T-helper 1 cell (primary cell): ENCODE measurements around the gene DDX25.
"Not testable (repeated sequence)": the region's sequence is repeated elsewhere in the genome, so short reads cannot be mapped to it uniquely, and the experiment has no call there.

Experiments used
- DNase-seq, 5 donors: peaks; one replicate each; pipeline ENCODE4 v3.0.0-alpha.2; 2012 to 2020

Gene DDX25

DNA sequence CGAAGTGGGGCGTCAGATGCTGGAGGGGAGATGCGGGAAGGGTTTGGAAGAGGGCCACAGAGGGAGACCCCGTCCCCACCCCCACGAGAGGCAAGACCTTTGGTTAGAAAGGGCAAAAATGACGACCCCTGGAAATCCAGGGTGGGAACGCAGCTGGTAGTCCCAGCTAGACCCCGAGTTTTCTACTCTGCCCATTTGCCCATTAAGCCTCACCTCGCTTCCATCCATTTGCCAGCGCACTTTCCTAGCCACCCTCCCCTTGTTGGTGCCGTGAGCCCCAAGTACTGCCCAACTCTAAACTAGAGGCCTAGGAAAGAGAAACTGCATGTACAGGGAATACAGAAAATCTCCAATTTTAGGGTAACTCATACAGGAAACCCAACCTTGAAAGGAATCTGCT is 370 bp downstream of the DDX25 start:
- no peak for DNase-seq

DNA sequence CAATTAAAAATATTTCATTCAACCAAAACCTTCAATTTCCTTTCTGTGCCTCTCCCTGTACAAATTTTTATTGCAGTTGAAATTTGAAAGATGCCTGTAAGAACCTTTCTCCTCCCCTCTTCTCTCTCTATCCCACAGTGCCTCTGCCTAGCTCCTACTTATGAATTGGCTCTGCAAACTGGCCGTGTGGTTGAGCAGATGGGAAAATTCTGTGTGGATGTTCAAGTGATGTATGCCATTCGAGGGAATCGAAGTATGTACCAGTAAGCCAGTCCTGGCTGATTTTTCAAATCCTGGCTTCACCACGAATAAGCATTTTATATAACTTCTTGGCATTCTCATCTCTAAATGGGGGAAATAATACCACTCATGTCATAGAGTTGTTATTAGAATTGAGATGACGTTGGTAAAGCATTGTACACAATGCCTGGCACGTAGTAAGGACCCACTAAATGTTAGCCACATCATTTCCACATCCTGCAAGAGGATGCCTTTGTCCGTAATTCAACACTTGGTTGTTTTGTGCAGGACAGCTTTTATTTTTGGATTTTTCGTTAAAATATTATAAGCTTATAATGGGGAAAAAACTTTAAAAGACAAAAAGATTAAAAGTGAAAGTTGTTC is 6.0 kb downstream of the DDX25 start:
- DNase-seq: no peak

DNA sequence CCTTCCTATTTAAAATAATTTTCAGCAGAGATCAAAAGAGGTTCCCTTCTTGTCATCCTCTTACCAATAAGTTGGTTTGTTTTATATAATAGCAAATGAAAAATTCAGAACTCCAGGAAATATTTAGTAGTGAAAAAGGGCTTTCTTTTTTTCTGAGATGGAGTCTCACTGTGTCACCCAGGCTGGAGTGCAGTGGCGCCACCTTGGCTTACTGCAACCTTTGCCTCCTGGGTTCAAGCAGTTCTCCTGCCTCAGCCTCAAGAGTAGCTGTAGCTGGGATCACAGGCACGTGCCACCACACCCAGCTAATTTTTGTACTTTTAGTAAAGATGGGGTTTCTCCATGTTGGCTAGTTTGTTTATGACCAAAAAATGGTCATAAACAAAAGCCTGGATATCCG is 10.3 kb downstream of the DDX25 start:
- DNase-seq: not testable (repeated sequence)

DNA sequence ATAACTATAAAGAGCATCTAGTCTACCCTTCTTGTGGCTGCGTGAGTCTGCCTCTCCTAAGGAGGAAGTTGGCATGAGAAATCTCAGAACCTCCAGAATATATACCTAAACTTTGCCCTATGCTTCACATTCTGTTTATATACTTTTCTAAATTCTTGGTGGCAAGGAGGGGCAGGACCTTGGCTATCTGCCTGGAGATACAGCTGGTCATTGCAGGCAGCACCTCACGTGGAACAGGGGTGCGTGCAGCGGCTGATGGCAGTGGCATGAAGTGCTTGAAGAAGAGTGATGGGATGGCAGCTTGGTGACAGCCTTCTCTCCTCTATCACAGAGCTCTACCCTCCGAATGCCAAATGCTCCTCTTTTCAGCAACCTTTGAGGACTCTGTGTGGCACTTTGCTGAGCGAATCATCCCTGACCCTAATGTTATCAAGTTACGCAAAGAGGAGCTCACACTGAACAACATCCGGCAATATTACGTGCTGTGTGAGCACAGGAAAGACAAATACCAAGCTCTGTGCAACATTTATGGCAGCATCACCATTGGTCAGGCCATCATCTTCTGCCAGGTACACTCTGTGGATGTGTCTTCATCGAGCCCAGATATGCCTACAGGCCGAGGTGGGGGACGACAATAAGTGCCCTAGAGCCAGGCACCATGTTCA is 12.5 kb downstream of the DDX25 start:
- DNase-seq: no peak

DNA sequence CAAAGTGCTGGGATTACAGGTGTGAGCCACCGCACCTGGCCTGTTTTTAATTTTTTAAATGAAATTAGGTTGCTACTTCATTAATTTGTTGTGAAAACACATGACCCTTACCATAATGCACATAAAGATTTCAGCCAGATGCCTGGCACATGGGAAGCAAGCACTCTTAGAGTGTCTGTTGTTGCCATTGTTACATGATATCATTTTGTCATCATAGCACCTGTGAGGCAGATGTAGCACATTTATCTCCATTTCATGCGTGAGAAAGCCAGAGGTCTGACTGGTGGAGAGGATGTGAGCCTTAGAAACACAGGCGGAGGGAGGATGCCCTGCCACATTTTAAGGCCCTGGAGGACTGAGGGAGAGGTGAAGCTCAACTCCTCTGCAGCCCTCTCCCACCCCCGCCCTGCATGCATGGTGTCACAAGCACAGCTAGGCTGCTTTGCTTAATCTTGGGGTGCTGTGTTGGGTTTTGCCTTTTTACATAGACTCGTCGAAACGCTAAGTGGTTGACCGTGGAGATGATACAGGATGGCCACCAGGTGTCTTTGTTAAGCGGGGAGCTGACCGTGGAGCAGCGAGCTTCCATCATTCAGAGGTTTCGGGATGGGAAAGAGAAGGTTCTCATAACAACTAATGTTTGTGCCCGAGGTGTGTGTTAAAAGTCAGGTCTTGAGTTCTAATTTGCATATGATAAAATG is 14.0 kb downstream of the DDX25 start:
- no peak for DNase-seq

DNA sequence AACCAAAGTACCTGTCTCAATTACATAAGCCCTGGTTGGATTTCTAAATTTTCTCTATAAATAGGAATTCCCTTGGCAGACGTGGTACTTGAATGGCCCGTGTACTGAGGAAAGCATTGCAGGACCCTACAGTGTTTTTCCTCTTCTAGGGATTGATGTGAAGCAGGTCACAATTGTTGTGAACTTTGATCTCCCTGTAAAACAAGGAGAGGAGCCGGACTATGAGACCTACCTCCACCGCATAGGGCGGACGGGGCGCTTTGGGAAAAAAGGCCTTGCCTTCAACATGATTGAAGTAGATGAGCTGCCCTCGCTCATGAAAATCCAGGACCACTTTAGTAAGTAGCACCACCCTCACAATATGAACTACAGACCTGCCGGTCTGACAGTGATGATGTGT is 16.7 kb downstream of the DDX25 start:
- no peak for DNase-seq

DNA sequence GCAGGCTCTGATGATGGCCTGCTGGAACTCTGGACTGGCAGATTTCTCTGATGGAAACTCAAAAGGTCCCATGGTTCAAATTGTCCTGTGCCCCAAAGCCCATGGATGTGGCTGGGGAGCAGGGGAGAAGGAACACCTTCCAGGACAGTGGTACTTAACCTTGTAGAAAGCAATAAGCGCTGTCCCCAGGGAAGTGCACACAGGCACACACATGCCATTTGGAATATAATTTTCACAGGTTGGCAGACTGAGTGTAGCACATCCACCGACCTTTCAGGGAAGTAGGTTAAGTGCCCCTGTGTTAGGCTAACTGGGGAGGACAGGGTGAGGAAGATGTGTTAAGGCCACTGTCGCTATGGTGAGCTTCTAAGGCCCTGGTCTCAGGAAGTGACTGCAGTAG is 17.8 kb downstream of the DDX25 start:
- DNase-seq: no peak

DNA sequence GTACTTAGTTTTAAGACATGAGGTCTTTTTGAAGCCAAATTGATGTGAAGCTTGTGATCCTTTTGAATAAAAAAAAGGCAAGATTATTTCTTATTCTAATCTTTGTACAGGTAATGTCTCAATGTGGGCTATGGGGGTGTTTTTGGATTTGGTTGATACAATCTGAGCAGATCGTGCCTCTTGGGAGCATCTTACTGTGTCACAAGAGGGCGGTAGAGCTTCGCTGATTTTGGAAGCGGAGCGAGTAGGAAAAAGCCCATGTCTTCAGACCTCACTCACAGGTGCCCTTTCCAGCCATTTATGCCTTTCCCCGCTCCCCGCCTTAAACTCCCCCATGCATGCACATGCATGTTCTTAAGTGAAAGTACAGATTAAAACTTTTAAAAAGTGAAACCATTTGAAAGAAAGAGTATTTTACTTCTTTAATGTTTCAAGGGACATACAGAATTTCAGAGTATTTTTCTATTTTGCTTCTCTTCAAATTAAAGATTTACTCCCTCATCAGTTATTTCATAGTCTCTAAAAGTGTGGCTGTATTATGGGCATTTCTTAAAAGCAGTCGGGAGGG is 18.8 kb downstream of the DDX25 start:
- peak in 3 of 5 donors; percentile 17 to 58 (median 40) for DNase-seq

DNA sequence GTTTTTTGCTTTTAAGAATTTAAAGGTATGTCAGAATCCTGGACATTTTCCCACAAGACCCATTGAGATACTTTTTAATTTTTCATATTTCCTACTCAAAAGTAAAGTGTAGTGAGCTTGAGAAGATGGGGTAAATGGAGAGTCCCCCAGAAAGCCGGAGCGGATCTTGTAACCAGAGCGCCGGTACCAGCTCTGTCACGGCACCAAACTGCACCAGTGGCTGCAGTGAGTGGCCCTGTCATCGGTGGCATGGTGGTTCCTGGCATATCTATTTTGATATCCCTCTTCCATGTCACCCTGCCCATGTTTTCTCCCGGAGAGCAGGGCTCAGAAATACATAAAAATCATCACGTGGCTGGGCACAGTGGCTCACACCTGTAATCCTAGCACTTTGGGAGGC is 19.3 kb downstream of the DDX25 start:
- DNase-seq: no peak

DNA sequence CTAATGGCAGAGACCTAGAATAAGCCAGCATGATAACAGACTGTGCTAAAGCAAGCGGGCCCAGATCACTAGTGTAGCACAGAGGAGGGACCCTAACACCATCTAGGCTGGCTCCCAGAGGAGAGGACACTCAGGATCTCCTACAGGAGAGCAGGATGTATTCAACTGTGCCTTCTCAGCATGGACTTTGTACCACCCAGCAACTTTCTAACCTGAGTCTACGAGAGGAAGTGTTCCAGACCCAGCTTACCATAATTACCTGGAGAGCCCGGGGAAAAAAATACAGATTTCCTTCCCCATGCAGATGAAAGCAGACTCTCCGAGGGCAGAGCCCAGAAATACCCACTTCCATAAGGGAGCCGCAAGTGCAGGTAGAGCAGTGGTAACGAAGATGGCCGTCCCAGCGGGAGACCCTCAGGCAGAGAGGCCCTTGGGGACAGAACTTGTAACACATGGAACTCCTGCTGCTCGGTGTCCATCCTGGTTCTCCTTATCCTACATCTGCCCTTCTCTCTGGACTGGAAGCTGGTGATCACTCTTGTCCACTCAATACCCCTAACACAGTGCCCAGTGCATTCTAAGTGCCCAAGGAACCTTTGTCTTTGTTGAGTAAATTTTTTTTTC is 20.2 kb downstream of the DDX25 start:
- DNase-seq: no peak

DNA sequence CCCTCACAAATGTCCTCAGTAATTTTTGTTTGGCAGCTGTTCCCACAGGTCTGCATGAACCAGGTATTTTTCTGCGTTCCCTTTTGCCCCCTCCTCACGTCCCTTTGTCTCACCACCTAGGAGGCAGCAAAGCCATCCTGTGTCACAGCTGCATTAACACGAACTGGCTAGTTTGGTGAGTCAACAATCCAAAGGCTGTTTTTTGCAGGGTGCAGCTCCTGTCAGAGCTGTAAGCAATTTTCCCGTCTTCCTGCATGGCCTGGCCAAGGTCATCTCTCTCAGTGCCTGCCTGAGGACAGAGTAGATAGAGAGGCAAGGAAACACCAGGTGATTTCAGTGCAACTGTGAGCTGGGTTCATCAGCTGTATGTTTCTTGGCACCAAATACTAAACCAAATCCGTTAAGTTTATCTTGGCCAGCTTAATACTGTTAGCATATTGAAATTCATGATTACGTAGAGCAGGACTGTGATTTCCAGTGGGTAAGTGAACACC is 21.0 kb downstream of the DDX25 start:
- no peak for DNase-seq

DNA sequence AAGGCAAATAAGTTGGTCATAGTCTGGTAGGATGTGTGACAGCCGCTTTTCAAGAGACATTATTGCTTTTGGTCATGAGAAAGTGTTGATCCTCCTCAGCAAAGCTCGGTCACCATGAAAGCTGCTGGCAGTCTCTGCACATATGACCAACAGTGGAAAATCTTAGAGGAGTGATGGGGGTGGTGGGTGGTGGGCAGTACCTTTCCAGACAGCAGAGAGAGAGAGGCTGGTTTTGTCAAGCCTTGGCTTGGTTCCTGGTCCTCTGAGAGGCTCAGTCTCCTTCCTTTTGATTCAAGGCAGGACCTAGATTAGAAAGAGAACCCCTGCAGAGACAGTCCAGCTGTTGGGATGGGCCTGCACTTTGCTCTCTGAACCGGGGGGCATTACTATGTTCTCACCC is 21.5 kb downstream of the DDX25 start:
- no peak for DNase-seq

DNA sequence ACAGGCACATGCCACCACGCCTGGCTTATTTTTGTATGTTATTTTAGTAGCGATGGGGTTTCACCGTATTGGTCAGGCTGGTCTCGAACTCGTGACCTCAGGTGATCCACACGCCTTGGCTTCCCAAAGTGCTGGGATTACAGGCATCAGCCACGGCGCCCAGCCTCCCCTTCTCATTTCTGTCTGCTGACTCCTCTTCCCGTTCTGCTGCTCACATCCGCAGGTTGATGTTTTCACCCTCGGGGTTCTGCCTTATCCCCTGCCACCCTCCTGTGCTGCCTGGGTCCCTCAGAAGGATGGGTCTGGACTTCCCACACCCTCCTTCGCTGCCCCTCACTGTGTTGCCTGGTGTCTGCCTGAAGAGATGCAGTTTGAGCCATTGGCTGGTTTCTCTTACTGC is 22.4 kb downstream of the DDX25 start:
- DNase-seq: no peak

DNA sequence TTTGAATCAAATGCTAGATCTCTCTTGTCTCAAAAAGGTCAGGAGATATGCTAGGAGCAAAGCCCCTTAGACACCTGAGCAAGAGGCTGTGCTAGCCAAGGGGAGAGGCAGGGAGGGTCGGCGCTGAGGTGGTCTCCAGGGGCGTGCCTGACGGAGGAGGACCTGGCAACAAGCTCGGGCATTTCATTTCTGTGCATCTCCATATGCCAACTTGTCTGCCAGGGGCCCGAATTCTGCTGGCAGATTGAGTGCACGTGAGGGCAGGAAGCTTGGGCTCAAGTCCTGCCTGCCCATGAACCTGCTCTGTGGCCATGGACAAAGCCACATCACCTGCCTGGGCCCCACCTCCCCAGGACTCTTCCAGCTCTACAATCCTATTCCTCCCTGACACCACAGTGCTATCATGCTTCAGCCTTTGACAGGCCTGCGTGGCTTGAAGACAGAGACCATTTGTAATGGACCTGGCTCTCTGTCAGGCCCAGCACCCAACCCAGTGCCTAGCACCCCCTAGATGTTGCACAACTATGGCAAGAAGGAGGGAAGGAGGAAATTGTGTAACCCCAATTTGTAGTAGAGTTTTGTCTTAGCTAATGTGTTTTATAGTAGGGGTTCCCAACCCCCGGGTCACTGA is 25.3 kb downstream of the DDX25 start:
- DNase-seq: no peak

DNA sequence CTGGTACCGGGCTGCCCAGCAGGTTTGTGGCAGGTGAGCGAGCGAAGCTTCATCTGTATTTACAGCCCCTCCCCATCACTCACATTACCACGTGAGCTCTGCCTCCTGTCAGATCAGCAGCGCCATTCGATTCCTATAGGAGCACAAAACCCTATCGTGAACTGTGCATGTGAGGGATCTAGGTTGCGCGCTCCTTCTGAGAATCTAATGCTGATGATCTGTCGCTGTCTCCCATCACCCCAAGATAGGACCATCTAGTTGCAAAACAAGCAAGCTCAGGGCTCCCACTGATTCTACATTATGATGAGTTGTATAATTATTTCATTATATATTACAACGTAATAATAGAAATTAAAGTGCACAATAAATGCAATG is 25.8 kb downstream of the DDX25 start:
- DNase-seq: no peak

DNA sequence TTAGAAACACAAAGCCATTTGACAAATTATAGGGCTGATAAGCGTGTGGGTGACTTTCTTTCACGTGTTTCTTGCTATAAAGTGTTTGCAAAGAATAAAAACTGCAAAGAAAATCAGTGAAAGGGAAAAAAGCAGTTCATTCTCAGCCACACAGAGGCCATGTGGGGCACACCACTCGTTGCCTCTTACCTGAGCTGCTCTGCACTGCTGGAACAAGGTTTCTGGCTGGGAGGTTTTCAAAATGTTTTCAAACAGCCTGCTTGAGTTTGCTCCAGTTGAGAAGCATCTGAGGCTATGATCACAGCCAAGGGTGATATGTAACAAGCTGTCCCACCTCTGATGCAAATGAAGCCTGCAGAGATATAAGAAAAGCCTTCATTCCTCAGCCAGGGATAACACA is 26.8 kb downstream of the DDX25 start:
- DNase-seq: no peak

DNA sequence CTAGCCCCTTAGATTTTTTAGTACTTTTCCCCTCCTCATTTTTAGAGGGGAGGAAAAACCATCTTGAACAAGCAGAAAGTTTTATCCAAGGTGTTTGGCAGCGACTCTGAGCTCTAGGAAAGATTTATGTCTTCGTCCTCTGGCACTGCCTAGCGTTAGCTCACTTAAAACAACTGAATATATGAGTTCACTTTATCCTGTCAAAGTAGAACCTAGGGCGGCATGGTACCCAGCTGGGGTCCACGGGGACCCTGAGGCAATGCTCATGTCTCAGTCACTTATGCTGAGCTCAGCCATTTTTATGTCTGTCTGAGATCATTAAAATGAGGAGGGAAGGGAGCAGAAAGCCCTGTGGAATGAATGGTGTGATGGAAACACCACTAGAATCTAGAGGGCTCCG is 27.4 kb downstream of the DDX25 start:
- no peak for DNase-seq

DNA sequence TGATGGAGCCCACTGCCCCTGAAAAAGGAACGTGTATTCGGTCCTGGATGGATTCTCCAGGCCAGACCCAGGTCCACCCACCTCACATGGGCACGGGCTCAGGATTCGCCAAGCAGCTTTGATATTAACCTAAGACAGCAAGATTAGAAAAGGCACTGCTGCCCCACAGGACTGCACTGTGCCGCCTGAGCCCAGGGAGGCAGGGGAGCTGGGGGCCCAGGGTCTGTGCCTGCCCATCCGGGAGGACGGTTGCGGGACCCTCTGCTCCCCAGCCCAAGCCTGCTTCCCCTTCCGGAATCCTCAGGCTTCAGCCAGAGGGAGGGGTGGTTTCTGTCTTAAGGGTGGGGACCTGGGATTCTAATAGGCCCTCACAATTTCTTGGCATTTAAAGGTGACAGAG is 28.0 kb downstream of the DDX25 start:
- no peak for DNase-seq

DNA sequence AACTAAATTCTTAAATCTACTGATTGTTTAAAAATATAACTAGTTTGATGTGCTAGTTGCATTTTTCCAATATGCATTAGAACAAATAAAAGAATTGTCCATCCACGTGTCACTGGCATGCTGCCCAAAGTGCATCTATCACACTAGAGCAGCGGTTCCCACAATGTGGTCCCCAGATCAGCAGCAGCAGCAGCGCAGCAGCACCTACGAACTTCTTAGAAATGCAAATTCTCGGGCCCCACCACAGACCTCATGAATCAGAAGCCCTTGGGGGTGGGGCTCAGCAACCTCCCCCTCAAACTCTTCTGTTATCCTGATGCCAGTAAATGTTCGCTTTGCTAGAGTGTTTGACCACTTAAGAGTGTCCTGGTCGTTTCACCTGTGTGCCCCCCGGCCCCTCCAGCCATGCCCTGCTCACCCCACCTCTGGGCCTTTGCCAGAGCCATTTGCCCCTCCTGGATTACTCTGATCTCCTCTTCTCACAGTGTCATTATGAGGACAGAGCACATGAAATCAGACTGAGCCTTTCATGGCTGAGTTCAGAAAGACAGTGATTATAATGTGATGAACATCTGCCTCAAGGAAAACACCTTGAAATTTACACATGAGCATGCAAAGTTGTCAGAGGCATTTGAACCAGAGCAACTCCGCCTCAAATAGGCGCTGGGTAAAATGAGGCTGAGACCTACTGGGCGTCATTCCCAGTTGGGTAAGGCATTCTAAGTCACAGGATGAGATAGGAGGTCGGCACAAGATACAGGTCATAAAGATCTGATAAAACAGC is 28.9 kb downstream of the DDX25 start:
- DNase-seq: no peak

DNA sequence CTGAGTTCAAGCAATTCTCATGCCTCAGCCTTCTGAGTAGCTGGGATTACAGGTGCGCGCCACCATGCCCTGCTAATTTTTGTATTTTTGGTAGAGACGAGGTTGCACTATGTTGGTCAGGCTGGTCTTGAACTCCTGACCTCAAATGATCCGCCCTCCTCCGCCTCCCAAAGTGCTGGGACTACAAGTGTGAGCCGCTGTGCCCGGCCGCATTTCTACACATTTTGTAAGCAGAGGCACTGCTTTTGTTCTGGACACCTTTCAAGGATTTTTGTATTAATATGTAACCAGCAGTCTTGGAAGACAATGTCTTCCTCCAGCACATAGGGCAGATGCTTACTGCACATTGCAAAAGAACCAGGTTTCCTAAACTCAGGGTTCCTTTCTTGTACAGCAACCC is 30.2 kb downstream of the DDX25 start:
- no peak for DNase-seq

DNA sequence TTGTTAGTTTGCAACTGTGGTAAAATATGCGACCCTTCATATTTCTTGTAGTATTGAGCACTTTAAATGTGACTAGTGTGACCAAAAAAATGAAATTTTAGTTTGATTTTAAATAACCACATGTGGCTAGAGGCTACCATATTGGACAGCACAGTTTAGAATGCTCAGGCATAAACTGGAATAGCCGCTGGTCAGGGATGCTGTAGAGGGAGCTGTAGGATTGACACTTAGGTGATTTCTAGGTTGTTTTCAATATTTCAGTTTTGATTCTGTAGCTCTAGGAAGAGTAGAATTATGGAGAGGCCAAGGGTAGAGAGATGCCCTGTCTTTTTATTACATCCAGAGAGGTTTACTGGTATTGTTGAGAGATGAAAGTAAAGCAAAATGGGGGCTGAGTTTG is 30.7 kb downstream of the DDX25 start:
- no peak for DNase-seq

DNA sequence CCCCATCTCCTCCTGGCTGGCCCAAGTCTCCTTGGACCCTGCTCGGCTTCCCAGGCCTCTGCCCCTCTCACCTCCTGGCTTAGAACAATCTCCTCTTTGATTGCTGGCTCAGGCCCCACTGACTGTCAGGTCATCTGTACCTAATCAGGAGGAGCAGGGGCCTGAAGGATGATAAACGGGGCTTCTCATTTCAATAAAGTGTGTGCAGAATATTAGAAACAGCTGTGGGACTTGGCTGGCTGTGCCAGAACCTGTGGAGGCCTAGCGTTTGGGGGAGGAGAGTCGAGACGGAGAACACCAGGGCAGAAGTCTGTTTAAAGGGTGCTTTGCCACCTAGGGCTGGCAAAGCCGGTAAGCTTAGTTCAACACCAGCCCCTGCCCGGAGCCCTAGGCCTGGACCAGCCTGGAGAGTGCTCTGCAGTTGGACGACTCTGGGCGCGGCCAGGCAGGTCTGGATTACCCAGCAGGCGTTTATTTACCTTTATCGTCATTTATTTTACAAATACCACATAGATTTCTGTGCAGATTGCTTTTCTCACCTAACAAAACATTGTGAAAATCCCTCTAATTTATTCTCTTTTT is 31.4 kb downstream of the DDX25 start:
- DNase-seq: no peak
